A549 (cell line): ENCODE measurements around the gene CYLD.

Experiments used
- HOXA7 ChIP-seq: fragments of 250-450 bp; sonication (Bioruptor Pico); IDR thresholded peaks from 2 replicates; pipeline ENCODE4 v1.5.0; 2020; ENCODE audit warnings: mild to moderate bottlenecking, moderate library complexity
- JUN ChIP-seq, 2 experiments: fragments of >200 bp; sonication (Bioruptor Twin); formaldehyde crosslinking; IDR thresholded peaks; 2 replicates in 1 of 2; 3 replicates in 1 of 2; pipeline ENCODE4 v1.6.1; 2016 to 2017
- POLR2A ChIP-seq: IDR thresholded peaks from 2 replicates; pipeline ENCODE4 v1.6.1; 2012; ENCODE audit warnings: mild to moderate bottlenecking, low read length
- RCOR1 ChIP-seq: fragments of 150-350 bp; IDR thresholded peaks from 2 replicates; pipeline ENCODE4 v1.6.1; 2014; ENCODE audit warnings: antibody characterized with exemption, low read length, low read depth
- SMC3 ChIP-seq: fragments of >200 bp; sonication (Bioruptor Twin); formaldehyde crosslinking; IDR thresholded peaks from 3 replicates; pipeline ENCODE4 v1.6.1; 2018; ENCODE audit warnings: inconsistent platforms
- ZFP36 ChIP-seq: fragments of 450-650 bp; IDR thresholded peaks from 2 replicates; pipeline ENCODE4 v1.6.1; 2014; ENCODE audit warnings: borderline replicate concordance; ENCODE audit not compliant: partially characterized antibody
- TF ChIP-seq, protein P1 (sequence below): fragments of >200 bp; sonication (Bioruptor Twin); formaldehyde crosslinking; IDR thresholded peaks from 3 replicates; pipeline ENCODE4 v1.5.1; 2016

DNA sequence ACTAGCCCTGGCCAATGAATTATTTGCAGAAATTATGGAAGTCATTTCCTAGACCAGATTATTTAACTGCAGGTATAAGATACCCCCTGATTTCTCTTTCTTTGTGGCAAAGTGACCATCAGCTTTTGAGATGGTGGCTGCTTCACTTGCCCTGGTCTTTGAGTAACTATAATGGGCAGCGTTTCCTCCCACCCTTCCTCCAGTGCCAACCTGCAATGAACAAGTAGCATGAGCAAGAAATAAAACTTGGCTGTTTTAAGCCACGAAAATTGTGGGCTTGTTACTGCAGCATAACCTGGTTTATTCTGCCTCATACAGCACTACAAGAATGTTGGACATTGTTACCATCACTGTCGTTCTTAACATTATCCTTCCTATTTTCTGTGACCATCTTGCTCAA lies 105.3 kb downstream of the CYLD start:
- TF ChIP-seq JUN (IDR thresholded peaks at IDR 0.05), result no peak
- TF ChIP-seq SMC3, result no peak
- TF ChIP-seq ZFP36, result no peak
- no peak for TF ChIP-seq HOXA7 (CRISPR knock-in tag)
- no peak for TF ChIP-seq POLR2A
- TF ChIP-seq, protein P1, sequence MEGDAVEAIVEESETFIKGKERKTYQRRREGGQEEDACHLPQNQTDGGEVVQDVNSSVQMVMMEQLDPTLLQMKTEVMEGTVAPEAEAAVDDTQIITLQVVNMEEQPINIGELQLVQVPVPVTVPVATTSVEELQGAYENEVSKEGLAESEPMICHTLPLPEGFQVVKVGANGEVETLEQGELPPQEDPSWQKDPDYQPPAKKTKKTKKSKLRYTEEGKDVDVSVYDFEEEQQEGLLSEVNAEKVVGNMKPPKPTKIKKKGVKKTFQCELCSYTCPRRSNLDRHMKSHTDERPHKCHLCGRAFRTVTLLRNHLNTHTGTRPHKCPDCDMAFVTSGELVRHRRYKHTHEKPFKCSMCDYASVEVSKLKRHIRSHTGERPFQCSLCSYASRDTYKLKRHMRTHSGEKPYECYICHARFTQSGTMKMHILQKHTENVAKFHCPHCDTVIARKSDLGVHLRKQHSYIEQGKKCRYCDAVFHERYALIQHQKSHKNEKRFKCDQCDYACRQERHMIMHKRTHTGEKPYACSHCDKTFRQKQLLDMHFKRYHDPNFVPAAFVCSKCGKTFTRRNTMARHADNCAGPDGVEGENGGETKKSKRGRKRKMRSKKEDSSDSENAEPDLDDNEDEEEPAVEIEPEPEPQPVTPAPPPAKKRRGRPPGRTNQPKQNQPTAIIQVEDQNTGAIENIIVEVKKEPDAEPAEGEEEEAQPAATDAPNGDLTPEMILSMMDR, result no peak
- no peak for TF ChIP-seq RCOR1
